ENCODE results near the gene RAP1GDS1. TPM values are rescaled to one million over a fixed set of nuclear protein-coding genes. Genes with fewer than 3 reads are reported as not detected.
A peak's percentile ranks its signal among the peaks of the same experiment; 100 is the strongest.

The RAP1GDS1 gene
- total and polyA plus RNA-seq, 2 of the 13 experiments (the other 11 are each of a cell fraction or from before 2014, with no cell fraction given), result 19.3 to 42.5 TPM

- no peak for TF ChIP-seq TAF15 (IDR thresholded peaks at IDR 0.05; ENCODE audit: low read depth, low read length, poor library complexity, severe bottlenecking)
- no peak for TF ChIP-seq NFE2L1 (CRISPR knock-in tag; IDR thresholded peaks at IDR 0.05; ENCODE audit: borderline replicate concordance)
- no peak for TF ChIP-seq PHB2 (IDR thresholded peaks at IDR 0.05; ENCODE audit: partially characterized antibody)
- TF ChIP-seq ZBTB25 (CRISPR knock-in tag; IDR thresholded peaks at IDR 0.05), result no peak
- TF ChIP-seq ZNF878 (CRISPR knock-in tag; IDR thresholded peaks at IDR 0.05), result no peak
- no peak for TF ChIP-seq XRCC5 (optimal IDR thresholded peaks at IDR 0.05; ENCODE audit: low read length)
- TF ChIP-seq HOMEZ (CRISPR knock-in tag; IDR thresholded peaks at IDR 0.05; ENCODE audit: low read depth), result peak; percentile 46; the same call in 1 of the 2 replicates
- peak; percentile 23; the same call in 1 of the 2 replicates for TF ChIP-seq RXRB (CRISPR knock-in tag; IDR thresholded peaks at IDR 0.05; ENCODE audit: borderline replicate concordance)
- TF ChIP-seq ZNF792 (CRISPR knock-in tag; IDR thresholded peaks at IDR 0.05), result 0 out of 2 replicates have a peak, but pooled peaks have one; percentile 34
- TF ChIP-seq ZFP41 (CRISPR knock-in tag; IDR thresholded peaks at IDR 0.05; ENCODE audit: borderline replicate concordance), result no peak
- no peak for TF ChIP-seq ZNF83 (CRISPR knock-in tag; IDR thresholded peaks at IDR 0.05; ENCODE audit: borderline replicate concordance)
- TF ChIP-seq HNF4A (CRISPR knock-in tag; IDR thresholded peaks at IDR 0.05), result peak; percentile 62
- TF ChIP-seq JUNB (CRISPR knock-in tag; IDR thresholded peaks at IDR 0.05; ENCODE audit: borderline replicate concordance), result peak; percentile 55; the same call in 1 of the 2 replicates
- TF ChIP-seq ETV6 (CRISPR knock-in tag; conservative IDR thresholded peaks at IDR 0.05), result no peak
- no peak for TF ChIP-seq ZNF354B (CRISPR knock-in tag; IDR thresholded peaks at IDR 0.05)
- no peak for TF ChIP-seq ZBTB14 (CRISPR knock-in tag; IDR thresholded peaks at IDR 0.05)
- 0 out of 2 replicates have a peak, but pooled peaks have one; percentile 19 for TF ChIP-seq GATAD2A (CRISPR knock-in tag; IDR thresholded peaks at IDR 0.05)
- TF ChIP-seq CAMTA2 (CRISPR knock-in tag; IDR thresholded peaks at IDR 0.05; ENCODE audit: borderline replicate concordance), result no peak
- TF ChIP-seq ATF3 (CRISPR knock-in tag; IDR thresholded peaks at IDR 0.05), result 0 out of 2 replicates have a peak, but pooled peaks have one; percentile 33
- TF ChIP-seq CBX5 (CRISPR knock-in tag; IDR thresholded peaks at IDR 0.05; ENCODE audit: borderline replicate concordance), result no peak
- no peak for TF ChIP-seq SRSF1 (optimal IDR thresholded peaks at IDR 0.05; ENCODE audit: low read depth, low read length)
- peak; percentile 64; the same call in 1 of the 2 replicates for TF ChIP-seq SOX5 (CRISPR knock-in tag; IDR thresholded peaks at IDR 0.05; ENCODE audit: borderline replicate concordance)
- TF ChIP-seq BCL6 (CRISPR knock-in tag; IDR thresholded peaks at IDR 0.05), result peak; percentile 45; the same call in 1 of the 2 replicates
- no peak for TF ChIP-seq SYNCRIP (IDR thresholded peaks at IDR 0.05; ENCODE audit: insufficient read depth, low read depth, low read length)
- TF ChIP-seq ZEB1 (IDR thresholded peaks at IDR 0.05; ENCODE audit: insufficient replicate concordance, low read depth), result peak; percentile 52
- TF ChIP-seq SKI (IDR thresholded peaks at IDR 0.05; ENCODE audit: partially characterized antibody), result no peak
- no peak for TF ChIP-seq MYNN (CRISPR knock-in tag; IDR thresholded peaks at IDR 0.05; ENCODE audit: low read depth)
- TF ChIP-seq FOXA1 (IDR thresholded peaks at IDR 0.05), result no peak
- peak; percentile 76 for TF ChIP-seq FOXA1 (CRISPR knock-in tag; IDR thresholded peaks at IDR 0.05)
- TF ChIP-seq CC2D1A (CRISPR knock-in tag; IDR thresholded peaks at IDR 0.05), result no peak
Observed at GRCh38 chr4:98318521-98318920, 57.3 kb downstream of the RAP1GDS1 start (continued).

All from HepG2 (cell line).